Activated naive CD4-positive, alpha-beta T cell treated with Interleukin-2 at 50 U/mL for 16 hours (primary cell): ENCODE results near the gene MTUS2.
"Not testable (repeated sequence)": the region's sequence is repeated elsewhere in the genome, so short reads cannot be mapped to it uniquely, and the experiment has no call there.

Source experiments
- DNase-seq: peaks from one replicate; pipeline ENCODE4 v3.0.0-alpha.2; 2020

MTUS2 gene

DNA sequence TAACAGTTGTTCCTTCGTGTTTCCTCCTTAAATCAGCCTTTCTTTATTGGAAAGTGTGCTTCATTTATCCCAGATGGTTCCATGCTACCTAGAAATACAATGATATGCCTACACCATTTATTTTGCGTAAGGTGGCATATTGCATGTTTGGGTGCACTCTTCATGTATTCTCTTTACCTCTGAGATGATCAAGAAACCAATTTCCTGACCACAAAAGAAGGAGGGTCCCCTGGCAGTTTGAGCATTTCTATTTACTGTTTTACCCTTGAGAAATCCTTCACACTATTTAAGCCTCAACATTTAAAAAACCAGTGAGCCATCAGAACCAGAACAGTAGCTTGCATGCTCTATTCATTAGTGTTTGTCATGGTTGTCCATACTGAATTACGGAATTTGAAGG, 354.0 kb downstream of the MTUS2 start:
- DNase-seq: no peak

DNA sequence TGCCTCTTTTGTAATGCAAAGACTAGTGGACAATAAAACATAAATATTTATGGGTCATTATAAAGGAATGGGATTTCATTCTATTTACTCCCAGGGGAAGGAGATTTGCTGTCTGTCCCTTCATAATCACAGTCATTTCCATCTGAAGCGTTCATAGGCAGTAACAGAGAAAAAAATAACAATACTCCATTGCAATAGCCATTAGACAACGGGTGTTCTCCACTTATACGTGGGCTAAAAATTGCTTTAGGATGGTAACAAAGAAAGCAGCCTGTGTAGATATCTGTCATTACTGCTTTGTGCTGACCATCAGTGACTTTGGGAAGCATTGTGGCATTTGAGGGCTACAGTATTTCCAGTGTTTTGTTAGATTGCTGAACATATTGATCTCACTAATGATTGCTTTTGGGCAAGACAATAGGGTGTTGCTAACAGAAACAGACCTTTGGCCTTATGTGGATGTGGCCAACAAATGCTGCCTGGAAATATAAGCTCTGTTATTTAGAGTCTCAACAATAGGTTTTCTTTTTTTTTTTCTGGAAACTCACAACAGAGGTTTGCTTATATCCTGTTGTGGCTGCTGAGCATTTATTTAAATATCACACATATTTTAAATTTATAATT, 355.2 kb downstream of the MTUS2 start:
- no peak for DNase-seq

DNA sequence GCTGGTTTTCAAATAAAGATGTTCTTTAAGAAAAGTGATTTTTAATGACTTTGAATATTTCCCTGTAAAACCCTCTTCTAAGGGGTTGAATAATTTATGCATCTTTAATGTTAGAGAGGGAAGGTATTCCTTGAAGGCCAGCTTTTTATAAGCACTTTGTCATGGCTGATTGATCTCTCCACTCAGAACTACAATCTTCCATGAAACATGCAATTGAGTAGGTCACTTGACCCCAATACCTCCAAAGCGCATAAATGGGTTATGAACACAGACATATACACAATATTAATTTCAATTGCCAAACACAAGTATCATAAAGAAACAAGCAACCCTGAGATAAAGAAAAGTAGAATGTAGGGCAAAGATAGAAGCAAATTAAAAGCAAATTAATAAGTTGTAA, 359.9 kb downstream of the MTUS2 start:
- no peak for DNase-seq

DNA sequence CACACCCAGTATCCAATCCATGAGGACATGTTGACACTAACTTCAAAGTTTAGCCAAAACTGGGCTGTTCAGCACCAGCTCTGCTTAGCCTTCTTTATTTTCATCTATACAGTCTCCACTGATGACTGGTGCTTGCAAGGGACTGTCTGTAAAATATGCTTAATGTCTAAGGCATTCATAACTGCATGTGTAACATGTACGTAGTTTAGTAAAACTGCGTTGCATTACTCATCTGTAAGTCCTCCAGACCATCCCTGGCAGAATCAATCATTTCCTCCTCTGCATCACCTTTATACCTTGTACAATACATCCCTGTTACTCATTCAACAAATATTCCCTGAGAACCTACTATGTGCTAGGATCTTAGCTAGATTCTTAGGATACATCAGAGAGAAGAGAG, 362.1 kb downstream of the MTUS2 start:
- no peak for DNase-seq

DNA sequence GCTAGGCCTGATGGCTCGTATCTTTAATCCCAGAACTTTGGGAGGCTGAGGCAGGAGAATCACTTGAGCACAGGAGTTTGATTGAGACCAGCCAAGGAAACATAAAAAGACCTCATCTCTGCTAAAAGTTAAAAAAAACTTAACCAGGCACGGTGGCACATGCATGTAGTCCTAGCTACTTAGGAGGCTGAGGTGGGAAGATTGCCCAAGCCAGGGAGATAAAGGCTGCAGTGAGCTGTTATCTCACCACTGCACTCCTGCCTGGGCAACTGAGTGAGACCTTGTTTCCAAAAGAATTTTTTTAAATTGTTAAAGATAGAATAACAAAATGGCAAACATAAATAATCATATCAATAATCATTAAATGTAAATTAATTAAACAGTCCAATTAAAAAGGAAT, 365.8 kb downstream of the MTUS2 start:
- no peak for DNase-seq

DNA sequence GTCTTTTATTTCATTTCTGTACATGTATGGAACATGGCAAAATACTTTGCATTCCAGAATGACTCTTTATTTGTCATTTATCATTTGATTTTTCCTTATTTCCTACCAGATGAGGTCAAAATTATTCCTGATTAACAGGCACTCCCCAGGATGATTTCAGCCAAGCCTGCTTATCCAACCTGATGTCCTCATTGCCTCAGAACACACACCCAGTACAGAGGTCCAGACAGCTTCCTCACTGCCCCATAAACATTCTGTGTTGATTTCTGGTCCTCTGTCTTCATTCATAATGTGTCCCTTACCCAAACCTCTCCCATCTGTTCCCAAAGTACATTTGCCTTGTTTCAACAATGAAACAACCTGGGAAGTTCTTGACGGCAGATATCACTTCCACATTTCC, 367.4 kb downstream of the MTUS2 start:
- DNase-seq: no peak

DNA sequence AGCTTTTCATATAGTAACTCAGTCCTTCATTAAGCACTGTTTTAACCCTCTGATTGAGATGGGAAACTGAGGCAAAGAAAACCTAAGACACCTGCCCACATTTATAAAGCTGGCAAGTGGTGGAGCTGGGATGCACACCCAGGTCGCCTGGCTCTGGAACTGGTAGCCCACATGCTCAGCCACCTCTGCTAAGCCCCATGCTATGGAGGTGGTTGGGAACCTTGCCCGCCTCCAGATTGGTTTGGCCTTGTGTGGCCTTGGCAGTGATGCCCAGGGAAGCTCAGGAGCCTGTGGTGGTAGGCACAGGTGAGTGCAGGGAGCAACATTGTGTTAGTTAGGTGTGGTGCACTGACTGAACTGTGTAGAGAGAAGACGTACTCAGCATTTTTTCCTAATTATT, 370.2 kb downstream of the MTUS2 start:
- DNase-seq: no peak

DNA sequence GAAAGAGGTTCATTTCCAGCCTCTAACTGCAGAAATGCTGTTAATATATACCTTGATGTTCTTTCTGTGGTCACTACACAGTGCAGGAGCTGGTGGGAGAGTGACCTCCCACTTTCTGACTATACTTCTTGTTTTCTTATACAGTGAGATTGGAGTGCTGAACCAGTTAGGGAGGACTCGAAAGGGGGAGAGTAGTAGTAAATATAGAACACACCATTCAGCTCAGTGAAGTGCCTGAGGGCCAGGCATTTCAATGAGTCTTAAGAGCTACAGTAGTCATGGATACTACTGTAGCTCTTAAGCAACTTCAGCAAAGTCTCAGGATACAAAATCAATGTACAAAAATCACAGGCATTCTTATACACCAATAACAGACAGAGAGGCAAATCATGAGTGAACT, 372.9 kb downstream of the MTUS2 start:
- no peak for DNase-seq

DNA sequence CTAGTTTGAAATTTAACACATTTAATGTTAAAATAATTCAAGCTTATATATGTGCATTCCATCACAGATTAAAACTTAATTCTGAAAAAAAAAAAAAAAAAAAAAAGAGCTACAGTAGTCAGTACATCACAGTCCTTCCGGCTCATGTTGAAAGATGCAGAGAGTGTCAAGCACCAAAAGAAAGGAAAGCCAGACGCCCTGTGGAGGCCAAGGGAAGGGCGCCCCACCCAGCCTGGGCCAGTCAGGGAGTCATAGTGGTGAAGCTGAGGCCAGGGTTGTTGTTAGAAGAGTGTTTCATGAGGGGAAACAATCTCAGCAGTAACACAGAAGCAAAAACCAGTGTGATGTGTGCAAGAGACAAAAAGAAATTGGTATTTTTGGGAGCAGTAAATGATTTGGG, 375.3 kb downstream of the MTUS2 start:
- no peak for DNase-seq

DNA sequence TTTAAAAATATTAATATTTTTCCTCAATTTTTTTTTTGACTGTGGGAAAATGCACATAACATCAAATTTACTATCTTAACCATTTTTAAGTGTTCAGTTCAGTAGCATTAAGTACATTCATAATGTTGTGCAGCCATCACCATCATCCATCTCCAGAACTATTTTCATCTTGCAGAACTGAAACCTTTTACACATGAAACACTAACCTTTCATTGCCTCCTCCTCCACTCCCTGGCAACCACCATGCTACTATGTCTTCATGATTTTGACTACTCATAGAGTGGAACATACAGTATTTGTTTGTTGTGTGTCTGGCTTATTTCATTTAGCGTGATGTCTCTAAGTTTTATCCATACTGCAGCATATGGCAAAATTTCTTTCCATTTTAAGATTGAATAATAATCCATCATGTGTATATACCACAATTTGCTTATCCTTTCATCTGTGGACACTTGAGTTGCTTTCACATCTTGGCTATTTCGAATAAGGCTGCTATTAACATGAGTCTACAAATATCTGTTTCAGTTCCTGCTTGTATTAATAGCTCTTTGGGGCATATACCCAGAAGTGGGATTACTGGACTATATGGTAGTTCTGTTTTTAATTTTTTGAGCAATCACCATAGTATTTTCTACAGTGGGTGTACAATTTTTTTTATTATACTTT, 376.4 kb downstream of the MTUS2 start:
- DNase-seq: no peak

DNA sequence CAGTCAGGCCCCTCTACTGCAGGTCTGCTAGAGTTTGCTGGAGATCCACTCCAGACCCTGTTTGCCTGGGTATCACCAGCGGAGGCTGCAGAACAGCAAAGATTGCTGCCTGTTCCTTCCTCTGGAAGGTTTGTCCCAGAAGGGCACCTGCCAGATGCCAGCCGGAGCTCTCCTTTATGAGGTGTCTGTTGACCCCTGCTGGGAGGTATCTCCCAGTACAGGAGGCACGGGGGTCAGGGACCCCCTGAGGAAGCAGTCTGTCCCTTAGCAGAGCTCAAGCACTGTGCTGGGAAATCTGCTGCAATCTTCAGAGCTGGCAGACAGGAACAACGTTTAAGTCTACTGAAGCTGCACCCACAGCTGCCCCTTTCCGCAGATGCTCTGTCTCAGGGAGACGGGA, 382.6 kb downstream of the MTUS2 start:
- DNase-seq: not testable (repeated sequence)

DNA sequence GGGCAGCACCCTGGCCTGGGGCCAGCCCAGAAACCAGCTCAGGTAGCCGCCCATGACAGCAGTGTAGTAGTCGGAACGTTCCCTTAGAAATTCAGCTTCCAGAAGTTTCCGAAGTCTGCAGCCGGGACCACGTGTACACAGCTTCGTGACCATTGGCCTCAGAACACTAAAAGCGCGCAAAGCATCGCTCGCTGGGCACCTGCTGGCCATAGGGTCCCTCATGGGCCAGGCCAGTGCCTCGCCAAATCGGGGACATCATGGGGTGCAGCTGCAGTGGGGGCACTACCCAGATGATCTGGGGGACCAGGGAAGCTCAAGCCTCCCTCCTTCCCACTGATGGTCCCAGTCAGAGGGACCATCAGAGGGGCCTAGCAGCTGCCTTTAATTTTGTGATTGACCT, 384.5 kb downstream of the MTUS2 start:
- DNase-seq: no peak

DNA sequence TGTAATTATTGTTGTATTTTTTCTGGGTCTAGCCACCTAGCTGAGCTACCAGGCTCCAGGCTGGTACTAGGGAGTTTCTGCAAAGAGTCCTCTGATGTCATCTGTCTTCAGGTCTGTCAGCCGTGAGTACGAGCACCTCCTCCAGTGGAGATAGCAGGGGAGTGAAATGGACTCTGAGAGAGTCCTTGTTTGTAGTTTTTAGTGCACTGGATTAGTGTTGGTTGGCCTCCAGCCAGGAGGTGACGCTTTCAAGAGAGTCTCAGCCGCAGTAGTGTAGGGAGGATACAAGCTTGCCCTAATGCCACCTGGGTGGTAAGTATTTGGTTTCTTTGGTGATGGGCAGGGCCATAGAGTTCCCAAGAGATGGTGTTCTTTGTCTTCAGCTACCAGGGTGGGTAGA, 390.5 kb downstream of the MTUS2 start:
- DNase-seq: no peak

DNA sequence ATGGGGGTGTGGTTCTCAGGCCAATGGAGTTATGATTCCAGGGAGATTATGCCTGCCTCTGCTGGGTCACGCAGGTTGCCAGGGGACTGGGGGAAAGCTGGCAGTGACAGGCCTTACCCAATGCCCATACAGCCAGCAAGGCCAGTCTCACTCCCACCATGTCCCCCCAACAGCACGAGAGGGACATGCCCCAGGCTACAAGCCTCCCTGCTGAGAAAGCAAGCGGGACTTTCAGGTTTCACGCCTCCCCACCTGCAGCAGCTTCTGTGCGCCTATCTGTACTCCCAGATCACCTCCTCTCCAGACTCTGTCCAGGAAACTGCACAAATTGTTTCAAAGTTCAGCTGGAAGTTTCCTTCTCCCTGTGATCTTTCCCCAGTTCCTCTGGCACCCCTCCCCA, 391.0 kb downstream of the MTUS2 start:
- DNase-seq: not testable (repeated sequence)

DNA sequence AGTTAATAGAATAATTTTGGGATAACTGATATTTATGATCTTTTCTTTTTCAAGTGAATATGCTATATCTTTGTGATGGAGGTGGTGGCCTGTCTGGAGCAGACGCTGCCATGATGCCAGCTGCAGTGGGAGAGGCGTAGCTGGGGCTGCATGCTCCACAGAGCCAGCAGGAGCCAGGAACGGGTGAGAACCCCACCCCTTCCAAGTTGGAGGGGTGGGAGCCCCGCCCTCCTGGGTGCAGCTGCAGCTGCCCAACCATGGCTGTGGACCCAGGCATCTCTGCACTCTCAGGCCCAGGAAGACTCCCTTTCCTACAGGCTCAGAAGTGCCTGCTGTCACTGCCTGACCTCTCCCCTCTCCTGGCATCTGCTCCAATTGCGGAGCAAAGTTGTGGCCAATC, 402.3 kb downstream of the MTUS2 start:
- no peak for DNase-seq

DNA sequence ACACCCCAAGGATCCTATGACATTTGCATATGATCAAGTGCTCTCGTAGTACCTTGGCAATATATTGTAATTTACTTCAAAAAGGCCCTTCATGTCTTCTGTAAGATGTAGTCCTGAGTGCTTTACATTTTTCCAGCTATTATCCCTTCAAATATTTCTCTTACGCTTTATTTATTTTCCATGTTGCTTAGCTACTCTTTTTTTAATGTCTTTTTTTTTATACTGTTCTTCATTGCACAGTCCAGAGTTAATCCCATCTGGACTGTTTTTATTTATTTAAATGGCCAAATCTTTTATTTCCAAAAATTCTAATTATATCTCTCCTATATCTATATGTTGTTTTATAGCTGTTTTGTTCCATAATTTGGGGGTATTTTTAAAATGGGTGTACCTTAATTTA, 404.1 kb downstream of the MTUS2 start:
- no peak for DNase-seq

DNA sequence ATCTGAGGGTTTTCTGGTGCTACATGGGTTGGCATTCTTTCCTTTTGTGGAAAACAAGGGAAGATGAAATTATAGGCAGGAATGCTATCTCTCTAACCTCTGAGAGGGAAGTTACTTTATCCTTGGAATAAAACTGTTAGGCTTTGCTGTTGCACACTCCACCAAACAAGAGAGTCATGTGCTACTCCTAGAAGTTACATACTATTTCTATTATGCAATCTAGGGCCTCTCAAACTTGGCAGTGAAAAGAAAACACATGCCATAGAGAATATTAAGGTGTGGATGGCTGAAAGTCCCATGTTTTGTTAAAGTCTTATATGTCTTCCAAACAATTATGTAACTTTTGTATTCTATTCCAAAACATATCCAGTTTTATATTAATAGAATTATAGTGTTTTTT, 407.4 kb downstream of the MTUS2 start:
- no peak for DNase-seq

DNA sequence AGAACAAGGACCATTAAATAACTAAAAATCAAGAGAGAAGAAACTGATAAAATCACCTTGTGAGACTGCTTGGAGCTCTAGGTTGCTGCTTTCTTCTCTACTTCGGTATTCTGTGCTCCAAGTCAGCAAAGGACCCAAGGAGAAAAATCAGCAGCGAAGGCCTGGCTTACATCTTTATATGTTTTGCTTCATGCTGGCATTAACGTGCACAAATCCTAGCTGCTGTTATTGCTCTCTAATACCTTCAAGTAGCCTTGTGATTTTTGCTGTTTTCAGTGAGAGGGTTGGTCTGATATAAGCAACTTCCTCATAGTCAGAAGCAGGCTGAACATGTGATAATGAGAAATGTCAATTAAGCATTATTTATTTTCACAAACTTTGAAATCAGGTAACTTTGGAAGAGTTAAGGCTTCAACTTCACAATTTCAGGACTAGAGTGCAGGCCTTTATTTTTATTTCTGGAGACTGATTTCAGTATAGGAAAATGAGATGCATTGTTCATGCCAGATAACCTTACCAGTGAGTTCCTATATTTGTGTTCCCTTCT, 410.2 kb downstream of the MTUS2 start:
- DNase-seq: no peak

DNA sequence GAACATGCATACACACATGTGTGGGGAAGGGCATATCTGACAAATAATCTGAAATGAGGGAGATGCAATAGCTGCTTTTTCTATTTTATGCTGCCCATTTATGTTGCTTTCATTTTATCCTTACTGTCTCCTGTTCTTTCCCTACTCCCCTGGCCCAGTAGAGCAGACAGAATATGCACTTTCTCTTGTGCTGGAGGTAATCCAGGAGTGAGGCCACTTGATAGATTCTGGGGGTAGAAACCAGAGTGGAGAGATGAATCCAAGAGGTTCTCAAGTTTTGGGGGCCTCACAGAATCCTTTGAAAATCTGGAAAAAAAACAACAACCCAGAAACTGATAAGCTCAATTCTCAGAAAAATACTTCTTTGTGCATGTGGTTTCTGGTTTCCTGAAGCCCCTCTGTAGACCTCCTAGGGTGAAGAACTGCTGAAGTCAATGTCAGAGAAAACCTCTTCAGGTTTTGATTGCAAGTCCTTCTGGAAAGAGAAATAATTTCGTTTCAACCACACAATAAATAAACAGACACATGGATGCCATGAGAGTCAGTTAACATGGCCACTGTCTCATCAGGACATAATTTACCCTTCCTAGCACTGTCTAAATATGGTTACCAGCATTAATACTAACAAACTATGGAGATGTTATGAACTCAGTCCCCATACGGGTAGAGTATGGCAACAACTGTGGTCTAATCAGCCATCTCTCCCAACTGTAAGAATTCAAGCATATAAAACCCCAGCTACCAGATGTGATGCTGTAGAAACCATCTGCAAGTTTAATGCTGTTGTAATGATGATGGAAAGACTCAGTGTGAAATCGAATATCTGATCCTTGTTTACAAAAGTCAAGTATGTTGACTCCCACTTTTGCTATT, 419.8 kb downstream of the MTUS2 start:
- no peak for DNase-seq

DNA sequence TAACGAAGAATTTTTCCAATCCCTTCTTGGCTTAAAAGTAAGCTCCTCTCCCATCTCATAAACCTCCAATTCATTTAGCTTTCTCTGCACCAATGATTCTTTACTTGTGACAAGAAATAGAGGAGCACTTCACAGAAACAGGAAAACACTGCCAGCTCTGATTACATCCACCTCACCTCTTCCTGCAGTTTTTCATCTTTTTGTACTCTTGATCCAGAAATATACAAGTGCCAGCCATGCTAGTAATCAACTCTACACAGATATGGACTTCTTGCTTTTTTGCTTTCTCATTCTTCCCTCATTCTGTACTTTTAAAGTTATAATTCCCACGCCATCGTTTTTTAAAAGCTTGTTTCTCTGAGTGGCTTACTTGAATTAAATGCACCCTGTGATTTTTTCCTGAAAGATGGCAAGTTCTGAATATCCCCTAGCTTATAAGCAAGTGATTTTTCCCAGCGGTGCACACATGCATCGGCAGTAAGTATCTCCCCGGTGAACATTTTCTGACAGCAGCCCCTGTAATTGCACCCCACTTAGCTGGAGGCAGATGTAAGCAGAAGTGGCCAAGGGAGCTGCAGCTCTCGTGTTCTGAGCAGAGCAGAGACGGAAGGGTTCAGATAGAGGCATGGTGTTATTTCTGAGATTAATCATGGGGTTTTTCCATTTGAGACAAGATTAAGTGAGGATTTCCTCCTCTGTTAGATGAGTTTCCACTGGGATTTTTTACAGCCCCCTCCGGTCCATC, 434.7 kb downstream of the MTUS2 start:
- DNase-seq: no peak

DNA sequence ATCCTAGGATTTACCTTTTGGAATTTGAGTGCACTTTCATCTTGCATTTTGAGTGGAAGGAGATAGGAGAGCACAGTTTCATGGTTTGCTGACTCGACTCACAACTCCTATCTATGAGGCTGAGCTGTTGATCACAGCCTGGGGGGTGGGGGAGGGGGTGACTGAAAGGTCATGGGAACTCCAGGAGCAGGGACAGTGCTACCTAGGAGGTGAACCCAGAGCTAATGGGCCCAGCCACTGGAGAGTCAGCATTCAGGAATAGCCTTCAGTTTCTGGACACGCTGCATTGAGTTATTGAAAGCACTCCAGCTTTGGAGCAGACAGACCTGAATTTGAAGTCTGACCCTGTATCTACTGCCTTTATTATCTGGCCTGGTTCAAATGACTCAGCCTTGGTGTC, 435.4 kb downstream of the MTUS2 start:
- DNase-seq: no peak

DNA sequence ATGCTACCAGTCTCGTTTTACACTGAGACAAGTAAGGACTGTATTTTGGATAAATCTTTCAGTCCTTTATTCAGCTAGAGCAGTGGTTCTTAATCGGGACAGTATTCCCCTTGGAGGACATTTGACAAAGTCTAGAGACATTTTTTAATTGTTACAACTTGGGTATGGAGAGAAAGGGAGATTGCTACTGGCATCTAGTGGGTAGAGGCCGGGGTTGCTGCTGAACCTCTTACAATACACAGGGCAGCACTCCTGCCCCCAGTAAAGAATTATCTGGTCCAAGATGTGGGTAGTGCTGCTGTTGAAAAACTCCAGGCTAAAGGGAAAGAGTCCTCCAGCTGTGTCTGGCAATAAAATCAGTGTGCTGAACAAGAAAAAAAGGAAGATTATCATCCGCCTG, 440.5 kb downstream of the MTUS2 start:
- no peak for DNase-seq

DNA sequence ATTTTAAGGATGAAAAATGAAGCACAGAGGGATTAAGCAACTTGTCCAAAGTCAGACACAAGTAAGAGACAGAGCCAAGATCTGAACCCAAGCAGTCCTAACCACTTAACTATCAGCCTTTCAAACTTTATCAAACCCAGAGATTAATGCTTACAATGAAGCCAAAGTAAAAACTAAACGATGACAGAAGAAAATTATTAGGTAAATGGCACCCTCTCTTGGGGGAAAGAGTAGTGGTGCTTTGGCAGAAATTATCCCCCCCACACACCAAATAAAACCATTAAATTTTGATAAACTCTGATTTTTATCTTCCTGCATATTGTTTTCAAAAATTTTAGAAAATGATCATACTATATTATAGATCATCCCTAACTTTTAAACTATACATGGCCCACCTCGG, 446.1 kb downstream of the MTUS2 start:
- DNase-seq: no peak
